K562 (cell line): ENCODE results near the gene TMEM132D. TPM values are rescaled to one million over a fixed set of nuclear protein-coding genes. Genes with fewer than 3 reads are reported as not detected.

ENCODE experiments used
- ATAC-seq: fragments of 200-7000 bp; cut with Tn5 transposase; 3 replicates; pipeline ENCODE4 v1.9.1; 2020; ENCODE audit warnings: moderate library complexity
- BruUV-seq: library from RNA; stranded (reverse); fragments of 400-500 nt; replicated peaks from 2 replicates; lab custom pipeline; 2021; lab: Mats Ljungman, UMichigan
- CTCF ChIA-PET: fragments of 300-600 bp; formaldehyde crosslinking; extraction: SDS; loops from one replicate; lab custom pipeline; 2021; ENCODE audit warnings: low intra/inter-chr PET ratio; lab: Yijun Ruan, JAX
- POLR2A ChIA-PET: fragments of 300-600, 350-650 bp; sonication (Branson Sonifier 250); formaldehyde crosslinking; extraction: SDS; loops from one replicate; lab custom pipeline; 2021; ENCODE audit warnings: antibody characterized with exemption, inconsistent platforms; lab: Yijun Ruan, JAX
- DNase-seq, 4 experiments: peaks; one replicate each; pipeline versions ENCODE4 v3.0.0 to v3.0.0-alpha.2; 2011 to 2018; ENCODE audit warnings: low spot score in 3 of 4, mixed read lengths in 3 of 4; ENCODE audit errors: extremely low read depth in 1 of 4
- FAIRE-seq: peaks from 2 replicates; lab custom pipeline; 2011; peaks lifted over from hg19 to GRCh38; lab: Jason Lieb, UNC
- H2AFZ ChIP-seq: 2 replicates; pipeline ENCODE4 v1.6.0; 2011; ENCODE audit warnings: low read depth, low read length, control low read depth, inconsistent platforms
- H3K27ac ChIP-seq: fragments of 200-600 bp; 3 replicates; pipeline ENCODE4 v1.8.0; 2011; ENCODE audit warnings: low read depth, mild to moderate bottlenecking, control low read depth, inconsistent platforms, low read length, moderate library complexity, mixed read lengths; ENCODE audit errors: extremely low read depth
- H3K27me3 ChIP-seq, 2 experiments: fragments of 300-600 bp in 1 of 2; 2 replicates in 1 of 2; 3 replicates in 1 of 2; pipeline versions ENCODE4 v1.6.0 to v1.8.0; 2011; ENCODE audit warnings: inconsistent platforms in 2 of 2, low read length in 2 of 2, mild to moderate bottlenecking in 1 of 2, mixed read lengths in 1 of 2, moderate library complexity in 1 of 2; ENCODE audit not compliant: control insufficient read depth in 2 of 2, insufficient read depth in 2 of 2
- H3K36me3 ChIP-seq: fragments of 300-600 bp; 3 replicates; pipeline ENCODE4 v1.8.0; 2011; ENCODE audit warnings: mild to moderate bottlenecking, low read length, inconsistent platforms; ENCODE audit not compliant: control insufficient read depth, insufficient read depth
- H3K4me1 ChIP-seq, 2 experiments: fragments of 200-600 bp in 1 of 2; replicated peaks in 1 of 2; 2 replicates in 1 of 2; 3 replicates in 1 of 2; pipeline versions ENCODE4 v1.5.1 to v1.8.0; 2011; ENCODE audit warnings: inconsistent platforms in 2 of 2, low read length in 2 of 2, mild to moderate bottlenecking in 1 of 2, mixed read lengths in 1 of 2, moderate library complexity in 1 of 2; ENCODE audit not compliant: control insufficient read depth in 2 of 2, insufficient read depth in 2 of 2
- H3K4me2 ChIP-seq: 2 replicates; pipeline ENCODE4 v1.6.1; 2011; ENCODE audit warnings: low read length, control low read depth, inconsistent platforms, mixed read lengths; ENCODE audit not compliant: insufficient read depth
- H3K4me3 ChIP-seq: fragments of 200-600 bp; sonication (generic), shearing (Covaris generic); 2 replicates; pipeline ENCODE4 v1.5.1; 2016; ENCODE audit warnings: control low read depth, inconsistent platforms
- H3K79me2 ChIP-seq: fragments of 200-600 bp; 3 replicates; pipeline ENCODE4 v1.8.0; 2011; ENCODE audit warnings: low read length, inconsistent platforms; ENCODE audit not compliant: control insufficient read depth, insufficient read depth
- H3K9ac ChIP-seq, 2 experiments: 2 replicates each; pipeline versions ENCODE4 v1.6.0 to v1.6.1; 2011; ENCODE audit warnings: low read depth in 2 of 2, low read length in 2 of 2, control low read depth in 1 of 2, inconsistent platforms in 1 of 2, mild to moderate bottlenecking in 1 of 2, mixed read lengths in 1 of 2; ENCODE audit not compliant: insufficient read depth in 1 of 2
- H3K9me1 ChIP-seq: one replicate; pipeline ENCODE4 v1.6.0; 2011; ENCODE audit warnings: inconsistent platforms, mild to moderate bottlenecking, low read length, moderate library complexity; ENCODE audit not compliant: control insufficient read depth, insufficient read depth
- H3K9me3 ChIP-seq: replicated peaks from 2 replicates; pipeline ENCODE4 v1.5.1; 2011; ENCODE audit warnings: low read depth, low read length, inconsistent platforms; ENCODE audit not compliant: control insufficient read depth, insufficient read depth
- H4K20me1 ChIP-seq: replicated peaks from 2 replicates; pipeline ENCODE4 v1.6.1; 2011; ENCODE audit warnings: low read length, inconsistent platforms, mixed read lengths; ENCODE audit not compliant: control insufficient read depth, insufficient read depth
- ARID4B ChIP-seq: sonication (generic); formaldehyde crosslinking; IDR thresholded peaks from 2 replicates; pipeline ENCODE4 v1.8.0; 2022; ENCODE audit warnings: mild to moderate bottlenecking, missing genetic modification reagents
- EP400 ChIP-seq: fragments of 450-650 bp; IDR thresholded peaks from 2 replicates; pipeline ENCODE4 v1.6.1; 2017; ENCODE audit warnings: antibody characterized with exemption, mild to moderate bottlenecking, moderate library complexity
- KLF13 ChIP-seq: fragments of 450-650 bp; IDR thresholded peaks from 2 replicates; pipeline ENCODE4 v1.6.1; 2016; ENCODE audit warnings: missing genetic modification characterization, low read depth, mild to moderate bottlenecking, missing compliant biosample characterization, moderate library complexity, borderline replicate concordance
- MIER1 ChIP-seq: fragments of 450-650 bp; IDR thresholded peaks from 2 replicates; pipeline ENCODE4 v1.6.1; 2016; ENCODE audit warnings: antibody characterized with exemption, mild to moderate bottlenecking, low read depth
- ZBED1 ChIP-seq: IDR thresholded peaks from 2 replicates; pipeline ENCODE4 v1.6.1; 2014
- WGBS: fragments of 100-300 bp; shearing (Covaris generic); methylation state at CpG from one replicate; pipeline ENCODE4 v1.1.6; 2016; ENCODE audit warnings: low coverage, mixed read lengths; ENCODE audit not compliant: insufficient coverage; ENCODE audit errors: missing lambda C conversion rate; 5-methylcytosine and 5-hydroxymethylcytosine counted together
- in situ Hi-C: fragments of 300-500 bp; cut with MboI; formaldehyde crosslinking; loops from 4 replicates; pipeline ENCODE4 v1.15.0; 2018; ENCODE audit warnings: inconsistent platforms, mixed read lengths
- intact Hi-C: fragments of 100-400 bp; cut with micrococcal nuclease; formaldehyde crosslinking; loops from 2 replicates; pipeline ENCODE4 v1.14.2; 2022
- polyA plus RNA-seq, 8 experiments: library from polyadenylated mRNA; depleted of rRNA in 4 of 8; stranded (reverse) in 5 of 8; unstranded in 3 of 8; fragments of >200 nt; fragmentation: Nextera tagmentation in 2 of 8; fragmentation: Illumina TruSeq in 1 of 8; extraction: Ambion mirVana in 2 of 8; extraction: Trizol in 1 of 8; gene quantifications; 2 replicates each; pipeline versions ENCODE4 v1.2.1 to v1.2.3, GENCODE V29; 2011 to 2014; ENCODE audit warnings: inconsistent platforms in 1 of 8, missing spikeins in 1 of 8
- total RNA-seq, 7 experiments: library from RNA; depleted of rRNA in 6 of 7; stranded (reverse); fragments of >200 nt in 6 of 7; fragmentation: Illumina TruSeq in 2 of 7; extraction: Trizol in 2 of 7; gene quantifications; 2 replicates each; pipeline versions ENCODE4 v1.2.1 to v1.2.3, GENCODE V29; 2011 to 2021; ENCODE audit warnings: low replicate concordance in 1 of 7

Gene TMEM132D
- total and polyA plus RNA-seq, 9 of the 15 experiments (the other 6 are each of a cell fraction or from before 2014, with no cell fraction given), result not detected

- TF ChIP-seq ARID4B (CRISPR knock-in tag), result no peak
Measured at GRCh38 chr12:129434790-129435189, 469.0 kb downstream of the TMEM132D start (continued).

- no peak overlapping the region for H3K4me2 ChIP-seq
- H3K4me1 ChIP-seq, result no peaks in the 10 kb centered on the region
- H2AFZ ChIP-seq, result no peak overlapping the region
- CTCF ChIA-PET, result no interaction called here
- DNase-seq (no peak), ATAC-seq (no peak), FAIRE-seq (no peak)
- 2% methylated on average over 5 of the region's 5 CpGs for WGBS
- H3K27ac ChIP-seq, result no peak overlapping the region
- no peak overlapping the region for H3K9ac ChIP-seq
- intact Hi-C loops (no loop called here), in situ Hi-C loops (no loop called here)
- no peaks in the 10 kb centered on the region for H3K27me3 ChIP-seq
- no peaks in the 10 kb centered on the region for H3K9me1 ChIP-seq
- H3K79me2 ChIP-seq, result no peaks in the 10 kb centered on the region
- POLR2A ChIA-PET, result no interaction called here
- H3K9me3 ChIP-seq, result no peaks in the 10 kb centered on the region
- TF ChIP-seq EP400 (no peak), MIER1 (no peak), ZBED1 (no peak), KLF13 (tag) (no peak)
- no TSS peak for BruUV-seq
- H4K20me1 ChIP-seq, result no peaks in the 10 kb centered on the region
- no peaks in the 10 kb centered on the region for H3K36me3 ChIP-seq
- no peak overlapping the region for H3K4me3 ChIP-seq
Measured at GRCh38 chr12:129428240-129428936, 475.4 kb downstream of the TMEM132D start.
